Measurements from ENCODE around the gene COASY.

GRCh38 chr17:42607769-42608168 lies 45.8 kb downstream of the COASY start:
- TF ChIP-seq CTCF (IDR thresholded peaks at IDR 0.05; ENCODE audit: low read length) (no peak), EZH2phosphoT487 (IDR thresholded peaks at IDR 0.05; ENCODE audit: low read length) (no peak)
